Prostate gland (tissue), 2 donors: ENCODE results near the gene SND1. TPM values are rescaled to one million over a fixed set of nuclear protein-coding genes. Genes with fewer than 3 reads are reported as not detected.

ENCODE experiments used
- DNase-seq: peaks from one replicate; pipeline ENCODE4 v3.0.0-alpha.2; 2019; ENCODE audit warnings: low spot score
- H3K27ac ChIP-seq, 2 donors: fragments of 200-600 bp; sonication (generic); 2 replicates each; pipeline ENCODE4 v1.5.1; 2017 to 2019
- H3K27me3 ChIP-seq: fragments of 200-600 bp; sonication (generic); replicated peaks from 2 replicates; pipeline ENCODE4 v1.5.1; 2019; ENCODE audit not compliant: insufficient read depth
- H3K36me3 ChIP-seq, 2 donors: fragments of 200-600 bp; sonication (generic); 1 replicate in 1 of 2; 2 replicates in 1 of 2; pipeline versions ENCODE4 v1.5.1 to v1.8.1; 2017 to 2019
- H3K4me1 ChIP-seq: fragments of 200-600 bp; sonication (generic); replicated peaks from 2 replicates; pipeline ENCODE4 v1.5.1; 2019
- H3K4me3 ChIP-seq, 2 donors: fragments of 200-600 bp; sonication (generic); 2 replicates each; pipeline ENCODE4 v1.5.1; 2017 to 2019
- H3K9me3 ChIP-seq: fragments of 200-600 bp; sonication (generic); 2 replicates; pipeline ENCODE4 v1.5.1; 2017
- POLR2A ChIP-seq: fragments of 450-650 bp; IDR thresholded peaks from one replicate; pipeline ENCODE4 v1.6.1; 2016; ENCODE audit warnings: antibody characterized with exemption, mild to moderate bottlenecking
- POLR2AphosphoS5 ChIP-seq: sonication (generic); formaldehyde crosslinking; IDR thresholded peaks from one replicate; pipeline ENCODE4 v1.6.1; 2017; ENCODE audit warnings: antibody characterized with exemption
- WGBS: methylation state at CpG from one replicate; pipeline ENCODE4 v1.1.5; 2018; 5-methylcytosine and 5-hydroxymethylcytosine counted together
- intact Hi-C: fragments of 100-400 bp; cut with DNase I; formaldehyde crosslinking; loops from one replicate; pipeline ENCODE4 v1.14.2; 2022
- total RNA-seq, 2 donors: library from RNA; depleted of rRNA; stranded (reverse); fragments of >200 nt; gene quantifications; one replicate each; pipeline ENCODE4 v1.1.0, GENCODE V29; 2016
- TF ChIP-seq, protein P1 (sequence below), 4 experiments: fragments of 200-600 bp in 2 of 4; fragments of 450-650 bp in 2 of 4; sonication (generic) in 2 of 4; IDR thresholded peaks; 1 replicate in 3 of 4; 2 replicates in 1 of 4; pipeline ENCODE4 v1.5.1; 2016 to 2019; ENCODE audit warnings: antibody characterized with exemption in 4 of 4, mild to moderate bottlenecking in 2 of 4, moderate library complexity in 2 of 4

SND1 gene
- total RNA-seq, 2 donors from 2014 or later = 175 to 190 TPM

DNA sequence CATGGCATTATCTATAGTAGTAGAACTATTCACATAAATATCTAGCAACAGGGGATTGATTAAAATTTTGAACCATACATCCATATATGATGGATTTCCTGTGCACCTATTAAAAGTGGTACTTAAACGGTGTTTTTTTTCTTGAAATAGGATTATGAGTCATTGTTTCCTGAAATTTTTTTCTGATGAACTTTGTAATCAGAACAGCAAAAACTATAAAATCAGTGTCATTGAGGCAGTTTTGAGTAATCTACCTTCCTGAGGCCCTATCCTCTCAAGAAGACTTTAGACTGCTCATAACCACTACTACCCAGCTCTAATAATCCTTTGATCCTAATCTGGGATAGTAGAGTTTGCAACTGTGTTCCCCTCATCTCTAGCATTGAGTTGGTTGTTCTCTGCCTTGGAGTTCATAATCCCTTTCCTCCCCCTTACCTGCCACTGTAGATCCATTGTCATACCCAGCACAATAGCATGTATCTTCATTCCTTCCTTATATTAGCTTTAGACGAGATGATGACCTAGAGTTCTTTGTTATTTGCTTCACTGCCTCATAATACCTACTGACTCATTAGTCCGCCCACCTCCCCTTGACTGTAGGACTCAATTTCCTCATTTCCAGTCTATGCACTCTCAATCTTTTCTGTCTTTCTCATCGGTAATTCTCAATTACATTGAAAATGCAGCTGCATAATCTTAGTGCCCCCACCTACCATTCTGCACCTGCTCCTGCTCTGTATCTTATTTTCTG lies 245.9 kb downstream of the SND1 start:
- H3K27me3 ChIP-seq = no peaks in the 10 kb centered on the region
- H3K4me3 ChIP-seq = no peak overlapping the region
- no peaks in the 10 kb centered on the region for H3K36me3 ChIP-seq
- H3K4me1 ChIP-seq = peaks cover 3% of the 10 kb centered on the region
- no peak overlapping the region for H3K27ac ChIP-seq
- TF ChIP-seq POLR2A (no peak), POLR2AphosphoS5 (no peak)
- TF ChIP-seq, protein P1, sequence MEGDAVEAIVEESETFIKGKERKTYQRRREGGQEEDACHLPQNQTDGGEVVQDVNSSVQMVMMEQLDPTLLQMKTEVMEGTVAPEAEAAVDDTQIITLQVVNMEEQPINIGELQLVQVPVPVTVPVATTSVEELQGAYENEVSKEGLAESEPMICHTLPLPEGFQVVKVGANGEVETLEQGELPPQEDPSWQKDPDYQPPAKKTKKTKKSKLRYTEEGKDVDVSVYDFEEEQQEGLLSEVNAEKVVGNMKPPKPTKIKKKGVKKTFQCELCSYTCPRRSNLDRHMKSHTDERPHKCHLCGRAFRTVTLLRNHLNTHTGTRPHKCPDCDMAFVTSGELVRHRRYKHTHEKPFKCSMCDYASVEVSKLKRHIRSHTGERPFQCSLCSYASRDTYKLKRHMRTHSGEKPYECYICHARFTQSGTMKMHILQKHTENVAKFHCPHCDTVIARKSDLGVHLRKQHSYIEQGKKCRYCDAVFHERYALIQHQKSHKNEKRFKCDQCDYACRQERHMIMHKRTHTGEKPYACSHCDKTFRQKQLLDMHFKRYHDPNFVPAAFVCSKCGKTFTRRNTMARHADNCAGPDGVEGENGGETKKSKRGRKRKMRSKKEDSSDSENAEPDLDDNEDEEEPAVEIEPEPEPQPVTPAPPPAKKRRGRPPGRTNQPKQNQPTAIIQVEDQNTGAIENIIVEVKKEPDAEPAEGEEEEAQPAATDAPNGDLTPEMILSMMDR (IDR thresholded peaks at IDR 0.05) = no peak
- DNase-seq = no peak
- 80% methylated on average over 4 of the region's 4 CpGs for WGBS
- no peaks in the 10 kb centered on the region for H3K9me3 ChIP-seq
- intact Hi-C loops = no loop called here

DNA sequence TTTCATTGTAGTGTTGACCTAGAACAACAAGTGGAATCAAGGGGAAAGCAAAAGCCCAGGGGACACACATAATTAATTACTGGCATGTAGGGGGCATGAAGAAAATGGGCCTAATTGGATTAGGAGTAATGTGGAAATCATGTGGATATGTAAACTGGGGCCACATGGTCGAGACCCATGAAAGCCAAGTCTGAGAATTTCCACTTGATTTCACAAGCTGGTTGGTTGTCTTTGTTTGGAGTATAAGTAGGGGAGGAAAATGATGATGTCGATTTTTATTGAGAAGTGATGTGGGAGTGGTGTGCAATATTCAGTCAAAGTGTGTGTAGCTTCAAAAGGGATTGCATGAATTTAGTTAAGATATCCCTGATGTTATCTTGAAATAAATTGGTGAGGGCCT lies 247.4 kb downstream of the SND1 start:
- no peaks in the 10 kb centered on the region for H3K36me3 ChIP-seq
- DNase-seq = no peak
- no peaks in the 10 kb centered on the region for H3K9me3 ChIP-seq
- no peaks in the 10 kb centered on the region for H3K27me3 ChIP-seq
- H3K27ac ChIP-seq = no peak overlapping the region
- H3K4me1 ChIP-seq = peaks cover 3% of the 10 kb centered on the region
- WGBS = 88% methylated on average over 2 of the region's 2 CpGs
- no peak overlapping the region for H3K4me3 ChIP-seq
- intact Hi-C loops = no loop called here
- TF ChIP-seq, protein P1 (IDR thresholded peaks at IDR 0.05) = no peak
- no peak for TF ChIP-seq POLR2AphosphoS5

DNA sequence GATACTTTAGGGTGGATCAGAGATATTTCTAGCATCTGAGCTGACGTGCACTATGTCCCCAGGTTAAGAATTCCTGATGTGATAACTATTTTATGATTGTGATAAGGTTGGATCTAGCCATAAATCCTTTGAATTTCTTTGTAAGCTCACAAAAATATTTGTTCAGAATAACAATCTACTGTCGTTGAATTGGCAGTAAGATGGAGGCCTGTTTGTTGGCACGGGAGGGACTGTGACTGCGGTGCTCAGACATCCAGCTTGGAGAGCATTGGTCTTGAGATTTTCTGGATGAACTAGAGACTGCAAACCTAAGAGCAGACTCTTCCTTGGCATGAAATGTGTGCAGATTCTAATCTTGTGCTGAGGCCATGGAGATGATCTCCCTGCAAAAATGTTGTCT lies 248.1 kb downstream of the SND1 start:
- no peak for DNase-seq
- intact Hi-C loops = no loop called here
- Histone ChIP-seq H3K36me3 (no peaks in the 10 kb centered on the region), H3K4me1 (peaks cover 3% of the 10 kb centered on the region), H3K4me3 (no peak overlapping the region), H3K27ac (no peak overlapping the region), H3K9me3 (no peaks in the 10 kb centered on the region), H3K27me3 (no peaks in the 10 kb centered on the region)
- 22% methylated on average over 4 of the region's 4 CpGs for WGBS
- TF ChIP-seq, protein P1 (IDR thresholded peaks at IDR 0.05) = no peak
- TF ChIP-seq POLR2A (no peak), POLR2AphosphoS5 (no peak)

- Histone ChIP-seq H3K4me3 (no peak overlapping the region), H3K27me3 (no peaks in the 10 kb centered on the region), H3K9me3 (no peaks in the 10 kb centered on the region), H3K36me3 (no peaks in the 10 kb centered on the region), H3K27ac (no peak overlapping the region), H3K4me1 (peaks cover 3% of the 10 kb centered on the region)
- 64% methylated on average over 5 of the region's 5 CpGs for WGBS
- intact Hi-C loops = no loop called here
- no peak for DNase-seq
- TF ChIP-seq POLR2A (no peak), POLR2AphosphoS5 (no peak)
- TF ChIP-seq, protein P1 (IDR thresholded peaks at IDR 0.05) = no peak
Measured at GRCh38 chr7:127900732-127901685, 249.0 kb downstream of the SND1 start.
